Stimulated activated CD8-positive, alpha-beta memory T cell treated with anti-CD3 and anti-CD28 coated beads, Interleukin-12 subunit alpha, Interleukin-12 subunit beta, amount 100 ng/mL, for 1 hour (primary cell): ENCODE data around the gene FXYD4.
"Not testable (repeated sequence)": the region's sequence is repeated elsewhere in the genome, so short reads cannot be mapped to it uniquely, and the experiment has no call there.

Source experiments
- DNase-seq: peaks from one replicate; pipeline ENCODE4 v3.0.0-alpha.2; 2020; ENCODE audit warnings: low read depth

FXYD4 gene

DNA sequence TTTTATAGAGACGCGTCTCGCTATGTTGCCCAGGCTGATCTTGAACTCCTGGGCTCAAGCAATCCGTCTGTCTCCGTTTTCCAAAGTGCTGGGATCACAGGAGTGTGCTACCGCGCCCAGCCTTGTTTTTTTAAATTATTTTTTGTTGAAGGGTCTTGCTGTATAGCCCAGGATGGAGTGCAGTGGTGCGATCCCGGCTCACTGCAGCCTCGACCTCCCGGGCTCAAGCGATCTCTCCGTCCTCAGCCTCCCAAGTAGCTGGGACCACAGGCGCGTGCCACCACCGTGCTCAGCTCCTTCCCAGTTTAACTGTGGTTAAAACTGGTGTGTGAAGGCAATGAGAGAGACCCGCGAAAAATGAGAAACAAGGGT is 48.5 kb downstream of the FXYD4 start:
- DNase-seq, result no peak

DNA sequence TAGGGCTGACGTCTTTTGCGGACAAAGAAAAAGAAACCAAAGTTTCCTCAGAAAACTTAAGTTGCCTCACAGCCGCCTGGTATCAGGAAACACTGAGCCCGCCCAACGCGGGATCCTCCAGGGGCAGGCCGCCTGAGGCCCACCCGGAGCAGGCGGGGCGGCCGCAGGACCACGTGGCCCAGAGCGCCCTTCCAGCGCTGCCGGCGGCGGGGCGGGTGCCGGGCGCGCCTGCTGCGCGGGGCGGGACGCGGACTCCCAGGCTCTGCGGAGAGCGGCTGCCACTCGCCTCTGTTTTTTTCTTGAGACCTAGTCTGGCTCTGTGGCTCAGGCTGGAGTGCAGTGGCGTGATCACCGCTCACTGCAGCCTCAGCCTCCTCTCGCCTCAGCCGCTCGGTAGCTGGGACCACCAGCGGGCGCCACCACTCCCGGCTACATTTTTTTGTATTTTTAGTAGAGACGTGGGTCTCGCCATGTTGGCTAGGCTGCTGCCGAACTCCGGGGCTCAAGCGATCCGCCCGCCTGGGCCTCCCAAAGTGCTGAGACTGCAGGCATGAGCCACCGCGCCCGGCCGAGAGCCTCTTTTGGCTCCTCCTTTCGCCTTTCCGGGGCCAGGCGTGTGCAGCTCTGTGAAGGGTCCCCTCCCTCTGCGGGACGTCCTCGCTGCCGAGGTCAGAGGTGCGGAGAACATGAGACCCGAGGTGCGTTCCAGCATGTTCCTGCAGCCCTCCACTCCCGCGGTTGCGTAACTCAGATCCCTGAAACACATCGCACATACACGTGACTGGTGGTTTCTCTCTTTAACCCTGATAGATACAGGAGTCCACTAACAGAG is 49.1 kb downstream of the FXYD4 start:
- DNase-seq, result no peak

DNA sequence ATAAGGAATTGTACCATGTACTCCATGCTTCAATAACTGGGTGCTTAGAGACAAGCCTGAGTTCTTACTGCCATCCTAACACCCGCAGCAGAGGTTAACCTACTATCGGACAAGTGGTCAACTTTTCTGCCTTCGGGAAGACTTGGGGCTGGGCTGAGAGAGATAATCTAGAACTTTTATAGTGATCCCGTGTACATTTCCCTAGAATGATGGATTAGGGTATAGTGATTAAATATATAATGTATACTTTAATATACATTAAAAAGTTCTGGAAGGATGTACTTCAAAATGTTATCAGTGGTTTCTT is 49.7 kb downstream of the FXYD4 start:
- no peak for DNase-seq

DNA sequence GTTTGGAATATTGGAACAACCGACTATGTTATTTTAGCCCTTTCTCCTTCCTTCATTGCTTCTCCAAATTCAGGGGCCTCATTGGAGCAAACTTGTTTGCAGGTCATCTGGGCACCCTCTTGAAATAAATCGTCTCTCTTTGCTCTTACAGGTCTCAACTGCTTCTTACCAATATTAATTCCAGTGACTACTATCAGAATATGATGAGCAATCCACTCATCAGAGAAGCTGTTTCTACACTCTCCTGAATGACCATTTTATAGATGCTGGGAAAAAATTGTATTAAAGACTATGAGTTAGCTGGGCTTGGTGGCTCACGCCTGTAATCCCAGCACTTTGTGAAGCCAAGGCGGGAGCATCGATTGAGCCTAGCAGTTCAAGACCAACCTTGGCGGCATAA is 50.1 kb downstream of the FXYD4 start:
- no peak for DNase-seq

DNA sequence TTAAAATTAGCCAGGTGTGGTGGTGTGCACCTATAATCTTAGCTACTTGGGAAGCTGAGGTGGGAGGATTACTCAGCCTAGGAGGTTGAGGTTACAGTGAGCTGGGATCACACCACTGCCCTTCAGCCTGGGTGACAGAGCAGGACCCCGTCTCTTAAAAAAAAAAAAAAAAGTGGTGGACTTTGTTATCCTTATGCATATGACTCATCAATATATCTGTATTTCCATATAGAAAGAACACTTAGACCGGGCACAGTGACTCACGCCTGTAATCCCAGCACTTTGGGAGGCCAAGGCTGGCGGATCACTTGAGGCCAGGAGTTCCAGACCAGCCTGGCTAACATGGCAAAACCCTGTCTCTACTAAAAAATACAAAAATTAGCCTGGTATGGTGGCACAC is 50.5 kb downstream of the FXYD4 start:
- not testable (repeated sequence) for DNase-seq

DNA sequence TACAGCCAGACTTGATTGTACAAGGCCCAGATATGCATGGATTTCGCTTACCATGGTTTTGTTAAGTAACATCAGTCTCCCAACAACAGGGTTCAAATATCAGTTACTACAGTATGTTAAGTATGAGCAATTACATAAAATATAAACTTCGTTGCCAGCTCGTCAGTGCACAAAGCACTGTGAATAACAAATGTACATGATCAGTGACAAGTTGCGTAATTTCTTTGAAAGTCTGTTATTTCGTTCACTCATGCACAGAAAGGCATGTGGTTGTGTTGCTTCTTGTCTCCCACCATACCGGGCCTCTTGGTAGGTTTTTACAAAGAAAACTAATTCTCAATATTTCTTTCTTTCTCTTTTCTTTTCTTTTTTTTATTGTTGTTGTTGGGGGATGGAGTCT is 53.0 kb downstream of the FXYD4 start:
- DNase-seq, result no peak
